ENCODE data around the gene LCNL1. TPM values are rescaled to one million over a fixed set of nuclear protein-coding genes. Genes with fewer than 3 reads are reported as not detected.
A peak's percentile ranks its signal among the peaks of the same experiment; 100 is the strongest.

Gene LCNL1
- total and polyA plus RNA-seq, 2 donors (not counting 1 experiment from before 2014, with no cell fraction given) = not detected

GRCh38 chr9:137030006-137030405 lies 47.2 kb downstream of the LCNL1 start:
- H3K79me2 ChIP-seq (ENCODE audit: control insufficient read depth, insufficient read depth, low read length) = peaks cover 12% of the 10 kb centered on the region
- H3K36me3 ChIP-seq (replicated peaks in 1 of 2; ENCODE audit: control extremely low read depth in 1 of 2, control insufficient read depth in 1 of 2, extremely low read depth in 1 of 2, insufficient read depth in 2 of 2, low read length in 1 of 2) = no peaks in the 10 kb centered on the region
- peaks cover 11% of the 10 kb centered on the region for H4K20me1 ChIP-seq (ENCODE audit: control insufficient read depth, insufficient read depth, low read length, poor library complexity, severe bottlenecking)
- POLR2A ChIA-PET = interaction anchor here (0.6 to 3.0 kb wide), 10 partner anchors 9 to 284 kb away, joined by 3 to 19 read pairs (median 3); partner anchors contain the start of genes CLIC3 and PAXX
- peaks cover 73% of the 10 kb centered on the region for H3K4me1 Mint-ChIP-seq
- H2AFZ ChIP-seq (ENCODE audit: insufficient read depth, low read depth, low read length, poor library complexity, severe bottlenecking) = peak overlapping the region; percentile 54
- peak overlapping the region; percentile 90 for H3K4me3 Mint-ChIP-seq
- peak overlapping the region; percentile 70 for H3K9ac ChIP-seq (ENCODE audit: low read length)
- H3K27me3 ChIP-seq (replicated peaks in 1 of 4; ENCODE audit: control extremely low read depth in 1 of 4, control insufficient read depth in 3 of 4, insufficient read depth in 4 of 4, low read length in 3 of 4) = no peaks in the 10 kb centered on the region
- no peak for TF ChIP-seq EZH2 (IDR thresholded peaks at IDR 0.05; ENCODE audit: borderline replicate concordance, insufficient read depth, low read depth, low read length, poor library complexity, severe bottlenecking)
- no peak for TF ChIP-seq CTCF (IDR thresholded peaks at IDR 0.05)
- ATAC-seq (ENCODE audit: low read depth) (no peak), DNase-seq (no peak)
- peak overlapping the region; percentile 100 for H3K4me2 ChIP-seq (replicated peaks; ENCODE audit: low read depth, low read length, poor library complexity, severe bottlenecking)
- peaks cover 0 to 7% (median 0%) of the 10 kb centered on the region in 3 donors for H3K9me3 ChIP-seq (ENCODE audit: control extremely low read depth in 1 of 3, control insufficient read depth in 2 of 3, insufficient read depth in 1 of 3, low read length in 2 of 3)
- peak overlapping the region; percentile 29 to 71 for H3K27ac ChIP-seq (ENCODE audit: low read length in 2 of 2)
- 33% methylated on average over 12 of the region's 15 CpGs for WGBS (ENCODE audit: insufficient coverage)
- intact Hi-C loops (cut with micrococcal nuclease) = loop anchor here (5.0 kb wide), 1 partner anchor 42 kb away; the partner anchor contains the start of gene SAPCD2
- peak overlapping the region in 4 of 5 experiments; percentile 31 to 77 (median 65) for H3K4me3 ChIP-seq (ENCODE audit: control extremely low read depth in 1 of 5, extremely low read depth in 1 of 5, insufficient read depth in 1 of 5, low read depth in 2 of 5, low read length in 4 of 5)
- H3K27ac Mint-ChIP-seq = peak overlapping the region; percentile 92
- peaks cover 68 to 85% of the 10 kb centered on the region in 2 donors for H3K4me1 ChIP-seq (ENCODE audit: control insufficient read depth in 2 of 2, insufficient read depth in 2 of 2, low read length in 2 of 2)
- no peaks in the 10 kb centered on the region for H3K27me3 Mint-ChIP-seq
- H3K9me3 Mint-ChIP-seq (ENCODE audit: insufficient read depth) = no peaks in the 10 kb centered on the region
- CTCF ChIA-PET = interaction anchor here (0.7 to 5.9 kb wide), 37 partner anchors 8 to 264 kb away, joined by 3 to 49 read pairs (median 5); partner anchors contain the start of genes AJM1, C8G, CLIC3 and CYSRT1
